Dedifferentiated amniotic fluid mesenchymal stem cell (primary cell): ENCODE data around the gene KRT80.

ENCODE experiments used
- DNase-seq: peaks from one replicate; pipeline ENCODE4 v3.0.0-alpha.2; 2016; ENCODE audit errors: extremely low spot score

Gene KRT80

DNA sequence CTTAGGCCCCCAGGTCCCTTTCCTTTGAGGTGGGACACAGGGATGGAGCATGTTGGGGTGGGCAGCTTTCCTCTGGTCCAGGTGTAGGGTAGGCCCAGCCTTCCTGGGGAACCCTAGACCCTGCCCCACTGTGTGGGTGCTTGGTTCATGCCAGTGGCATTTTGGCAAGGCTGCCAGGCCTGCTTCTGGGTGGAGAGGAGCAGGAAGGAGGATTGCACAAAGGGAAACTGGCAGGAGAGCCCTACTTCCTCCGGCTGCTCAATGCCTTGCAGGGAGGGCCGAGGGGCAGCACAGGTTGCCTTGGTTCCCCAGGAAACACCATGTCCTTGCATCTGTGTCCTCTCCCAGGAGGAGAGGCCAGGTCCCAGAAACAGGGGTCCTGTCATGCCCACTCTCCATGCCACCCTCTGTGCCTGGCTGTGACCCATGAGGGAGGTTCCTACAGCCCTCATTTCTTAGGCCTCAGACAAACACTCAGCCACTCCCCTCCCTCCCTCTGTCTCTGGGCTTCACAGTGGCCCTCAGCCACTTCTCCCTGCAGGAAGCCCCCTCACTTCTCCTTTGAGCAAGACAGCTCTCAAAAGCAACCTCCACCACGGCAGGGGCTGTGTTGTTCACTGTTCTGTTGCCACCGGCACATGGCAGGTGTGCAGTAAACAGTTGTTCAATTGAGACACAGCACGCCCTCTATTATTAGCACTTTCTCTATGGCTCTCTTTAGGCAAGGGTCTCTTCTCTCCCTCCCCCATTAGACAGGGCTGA is 6.8 kb upstream of the KRT80 start:
- DNase-seq = no peak

DNA sequence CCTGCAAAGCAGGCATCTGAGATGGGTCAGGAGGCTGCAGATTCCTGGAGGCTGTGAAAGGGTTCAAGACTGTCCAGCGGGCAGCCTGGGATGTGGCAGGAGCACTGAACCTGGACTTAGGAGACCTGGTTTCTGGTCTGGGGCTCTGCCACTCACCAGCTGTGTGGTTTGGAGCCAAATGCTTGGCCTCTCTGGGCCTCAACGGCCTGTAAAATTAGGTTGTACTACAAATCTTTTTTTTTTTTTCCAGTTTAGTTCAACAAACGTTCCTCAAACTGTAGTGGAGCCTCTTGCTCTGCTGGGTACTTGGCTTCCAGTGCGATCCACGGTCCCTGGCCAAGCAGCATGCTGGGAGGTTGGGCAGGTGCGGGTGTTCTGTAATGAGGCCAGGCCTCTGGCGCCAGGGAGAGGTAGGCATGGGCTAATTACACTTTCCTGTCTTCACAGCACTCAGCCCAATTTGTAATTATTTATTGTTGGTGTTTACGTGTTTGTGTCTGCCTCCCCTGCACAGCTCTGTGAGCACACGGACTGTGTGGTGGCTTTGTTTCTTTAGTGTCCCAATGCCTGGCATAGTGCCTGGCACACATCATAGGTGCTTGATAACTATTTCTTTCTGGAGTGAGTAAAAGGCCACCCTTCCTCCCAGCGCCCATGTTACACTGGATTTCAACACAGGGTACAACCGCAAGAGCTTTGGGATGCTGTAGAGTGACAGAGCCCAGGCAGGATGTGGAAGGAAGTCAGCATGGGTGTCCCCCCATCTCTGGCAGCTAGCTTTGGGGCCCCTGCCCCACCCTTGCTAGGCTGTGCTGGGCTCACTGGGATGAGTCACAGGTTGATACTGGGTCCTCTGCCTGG is 5.8 kb upstream of the KRT80 start:
- DNase-seq = no peak

DNA sequence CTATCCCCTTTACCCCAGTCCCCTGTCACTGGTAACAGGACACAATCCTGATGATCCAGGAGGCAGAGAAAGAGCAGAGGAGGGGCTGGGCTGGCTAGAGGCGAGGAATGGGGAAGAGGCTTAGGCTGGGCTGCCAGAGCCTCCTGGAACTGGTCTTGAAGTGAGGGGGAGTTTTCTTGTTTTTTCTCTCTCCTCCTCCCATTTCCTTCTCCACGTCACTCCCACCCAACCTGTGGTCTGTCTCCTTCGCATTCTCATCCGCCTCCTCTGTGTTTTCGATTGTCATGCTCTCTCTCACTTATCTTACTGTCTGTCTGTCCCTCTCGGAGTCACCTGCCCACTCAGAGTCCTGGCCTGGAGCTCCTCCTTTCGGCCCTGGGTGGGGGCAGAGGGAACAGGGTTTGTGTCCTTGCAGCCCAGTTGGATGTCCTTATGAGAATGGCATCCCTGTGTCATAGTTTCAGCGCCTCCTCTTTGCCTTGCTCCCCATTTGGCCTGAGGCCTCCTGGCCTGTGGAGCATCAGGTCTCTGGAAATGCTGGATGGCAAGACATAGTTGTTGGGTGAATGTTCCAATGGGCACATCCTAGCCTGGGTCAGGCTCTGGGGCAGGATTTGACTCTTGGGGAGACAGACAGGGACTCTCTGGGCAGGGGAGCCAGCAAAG is 3.4 kb upstream of the KRT80 start:
- DNase-seq = no peak

DNA sequence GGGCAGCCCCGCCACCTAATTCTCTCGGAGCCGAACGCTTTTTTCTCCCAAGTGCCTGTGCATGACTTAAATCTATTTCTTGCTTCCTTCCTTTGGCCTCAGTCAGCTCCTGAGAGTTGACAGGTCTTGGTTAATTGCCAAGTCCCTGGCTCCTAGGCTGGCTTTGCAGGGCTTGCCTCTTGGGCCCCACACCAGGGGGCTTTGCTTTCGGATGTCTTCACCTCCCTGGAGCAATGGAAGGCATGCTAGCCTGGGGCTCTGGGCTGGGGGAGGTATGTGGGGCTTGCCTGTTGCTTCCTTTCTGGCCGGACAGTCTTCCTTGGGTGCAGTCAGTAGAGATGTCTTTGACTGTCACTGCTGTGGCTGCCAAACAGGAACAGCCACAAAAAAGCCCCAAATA is 2.2 kb upstream of the KRT80 start:
- no peak for DNase-seq

DNA sequence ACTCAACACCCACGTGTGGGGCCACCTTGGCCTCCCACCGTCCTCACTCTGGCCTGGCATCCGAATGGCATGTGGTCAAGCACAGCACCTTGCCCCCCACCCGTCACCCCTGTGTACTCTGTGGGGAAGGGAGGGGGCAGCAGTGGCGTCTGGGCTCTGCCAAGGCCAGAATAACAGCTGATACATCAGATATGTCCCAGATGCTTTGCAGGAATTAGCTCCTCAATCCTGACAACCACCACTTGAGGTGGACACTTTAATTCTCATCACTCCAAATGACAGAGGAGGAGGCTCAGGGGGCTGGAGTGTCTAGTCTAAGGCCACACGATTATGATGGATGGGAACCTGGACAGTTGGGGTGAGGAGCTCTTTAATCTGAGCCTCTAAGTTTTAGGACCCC is 1.7 kb upstream of the KRT80 start:
- DNase-seq = no peak

DNA sequence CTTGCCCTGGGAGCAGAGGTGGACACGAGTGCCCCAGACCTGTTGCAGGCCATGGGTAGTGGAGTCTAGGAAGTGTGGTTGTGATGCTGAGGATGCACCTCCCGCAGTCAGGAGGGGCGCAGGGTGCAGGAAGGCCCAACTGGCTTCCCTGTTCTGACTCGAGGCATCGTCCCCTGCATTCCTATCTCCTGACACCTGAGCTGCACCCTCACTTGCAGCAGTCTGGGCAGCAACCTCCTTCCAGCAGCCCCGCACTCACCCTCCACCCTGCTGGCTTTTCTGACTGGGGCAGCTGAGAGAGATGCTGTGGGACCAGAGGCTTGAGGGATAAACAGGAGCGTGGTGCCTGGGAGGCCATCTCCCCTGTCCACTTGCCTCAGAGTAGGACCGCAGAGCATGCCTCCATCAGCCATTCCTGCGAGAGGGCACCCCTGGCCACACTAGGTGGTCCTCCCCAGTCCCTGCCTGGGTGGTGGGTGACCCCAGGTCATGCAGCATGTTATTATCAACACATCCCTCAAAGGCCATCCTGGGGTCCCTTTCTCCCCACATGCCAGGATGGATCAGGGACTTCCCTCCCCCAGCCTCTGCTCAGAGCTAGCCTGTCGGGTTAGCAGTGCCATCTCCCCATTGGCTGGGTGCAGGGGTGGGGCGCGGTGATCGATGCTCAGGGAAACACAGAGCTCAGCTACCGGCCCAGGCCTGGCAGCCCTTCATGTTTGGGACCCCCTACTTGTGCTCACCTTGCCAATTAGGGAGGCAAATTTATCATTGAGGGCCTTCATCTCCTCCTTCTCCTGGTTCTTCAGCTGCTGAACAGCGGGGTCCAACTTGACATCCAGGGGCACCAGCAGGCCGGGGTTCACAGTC is 719 bp downstream of the KRT80 start:
- no peak for DNase-seq

DNA sequence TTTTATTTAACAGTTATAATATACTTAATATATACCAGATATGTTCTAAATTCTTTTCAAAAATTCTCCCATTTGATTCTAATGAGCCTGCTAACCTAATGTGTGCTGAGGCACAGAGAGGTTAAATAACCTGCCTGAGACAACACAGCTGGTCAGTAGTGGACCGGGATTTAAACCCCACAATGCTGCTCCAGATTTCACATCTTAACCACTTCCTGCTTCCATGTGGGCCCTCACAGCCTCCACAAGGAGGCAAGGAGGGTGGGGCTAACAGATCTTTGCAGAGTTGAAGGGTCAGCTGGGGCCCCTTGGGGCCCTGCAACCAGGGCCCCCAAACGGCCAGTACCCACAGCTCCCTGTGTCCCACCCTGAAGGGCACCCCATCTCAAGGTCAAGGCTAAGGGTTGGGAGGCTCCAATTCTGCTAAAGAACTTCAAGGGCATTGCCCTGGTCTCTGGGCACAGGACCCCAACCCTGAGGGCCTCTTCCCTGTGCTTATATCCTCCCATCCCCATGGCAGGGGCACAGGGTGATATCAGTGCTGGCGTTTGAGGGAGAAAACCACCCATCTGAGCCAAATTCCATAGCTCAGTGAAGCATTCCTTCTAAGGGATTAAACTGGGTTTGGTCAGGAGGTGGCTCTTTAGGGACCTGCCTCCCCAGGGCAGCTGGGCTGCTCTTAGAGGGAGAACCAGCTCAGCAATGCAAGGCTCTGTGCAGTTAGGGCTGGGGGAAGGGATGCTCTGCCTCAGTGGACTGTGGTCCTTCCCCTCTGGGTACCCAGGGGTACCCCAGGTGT is 2.2 kb downstream of the KRT80 start:
- DNase-seq = peak; percentile 48

DNA sequence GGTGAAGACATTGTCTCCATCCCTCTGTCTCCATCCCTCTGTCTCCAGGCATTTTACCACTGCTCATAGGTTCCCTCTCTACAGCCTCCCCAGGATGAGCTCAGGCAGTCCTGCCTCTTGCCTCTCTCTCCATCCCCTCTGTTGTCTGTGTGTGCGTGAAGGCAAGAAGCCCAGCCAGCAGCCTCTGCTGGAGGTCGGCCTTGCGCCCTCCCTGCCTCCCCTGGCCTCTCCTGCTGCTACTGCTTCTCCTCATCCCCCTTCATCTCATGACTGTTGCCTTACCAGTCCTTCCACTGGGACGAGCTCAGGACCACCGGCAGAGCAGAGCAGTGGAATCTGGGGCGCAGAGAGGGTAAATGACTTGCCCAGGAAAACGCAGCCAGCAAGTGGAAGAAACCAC is 3.2 kb downstream of the KRT80 start:
- no peak for DNase-seq

DNA sequence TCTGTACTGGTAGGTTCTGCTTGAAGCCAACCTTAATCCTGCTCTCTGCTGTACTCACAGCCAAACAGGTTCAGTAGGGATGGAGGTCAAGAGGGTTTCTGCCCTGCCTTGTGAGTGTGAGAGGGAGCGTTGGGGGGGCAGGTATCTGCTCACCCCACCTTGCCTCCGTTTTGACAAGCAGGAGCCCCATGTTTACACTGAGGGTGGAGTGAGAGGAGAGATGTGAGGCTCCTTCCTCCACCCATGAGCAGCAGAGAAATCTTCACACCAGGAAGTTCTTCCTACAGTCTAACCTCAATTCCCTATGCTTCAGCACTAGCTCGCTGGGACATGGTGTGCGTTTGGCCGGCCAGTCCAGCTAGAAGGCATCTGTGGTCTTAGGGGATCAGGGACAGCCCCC is 4.2 kb downstream of the KRT80 start:
- DNase-seq = no peak

DNA sequence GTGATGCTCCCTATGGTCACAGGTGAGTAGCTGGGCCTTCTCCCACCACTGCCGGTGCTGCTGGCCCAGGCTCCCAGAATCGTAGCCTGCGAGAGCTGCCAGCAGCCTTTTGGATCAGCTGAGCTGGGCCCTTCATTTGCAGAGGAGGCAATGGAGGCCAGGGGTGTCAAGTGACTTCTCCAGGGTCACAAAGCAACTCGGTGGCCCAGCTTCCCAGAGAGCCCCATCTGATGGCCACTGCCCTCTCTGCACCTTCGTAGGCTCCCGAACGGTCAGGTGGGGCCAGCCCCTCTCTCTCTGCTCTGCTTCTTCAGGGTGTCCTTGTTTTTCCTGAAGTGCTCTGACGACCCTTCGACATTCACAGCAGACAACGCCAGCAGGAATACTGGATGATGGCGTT is 4.6 kb downstream of the KRT80 start:
- DNase-seq = no peak

DNA sequence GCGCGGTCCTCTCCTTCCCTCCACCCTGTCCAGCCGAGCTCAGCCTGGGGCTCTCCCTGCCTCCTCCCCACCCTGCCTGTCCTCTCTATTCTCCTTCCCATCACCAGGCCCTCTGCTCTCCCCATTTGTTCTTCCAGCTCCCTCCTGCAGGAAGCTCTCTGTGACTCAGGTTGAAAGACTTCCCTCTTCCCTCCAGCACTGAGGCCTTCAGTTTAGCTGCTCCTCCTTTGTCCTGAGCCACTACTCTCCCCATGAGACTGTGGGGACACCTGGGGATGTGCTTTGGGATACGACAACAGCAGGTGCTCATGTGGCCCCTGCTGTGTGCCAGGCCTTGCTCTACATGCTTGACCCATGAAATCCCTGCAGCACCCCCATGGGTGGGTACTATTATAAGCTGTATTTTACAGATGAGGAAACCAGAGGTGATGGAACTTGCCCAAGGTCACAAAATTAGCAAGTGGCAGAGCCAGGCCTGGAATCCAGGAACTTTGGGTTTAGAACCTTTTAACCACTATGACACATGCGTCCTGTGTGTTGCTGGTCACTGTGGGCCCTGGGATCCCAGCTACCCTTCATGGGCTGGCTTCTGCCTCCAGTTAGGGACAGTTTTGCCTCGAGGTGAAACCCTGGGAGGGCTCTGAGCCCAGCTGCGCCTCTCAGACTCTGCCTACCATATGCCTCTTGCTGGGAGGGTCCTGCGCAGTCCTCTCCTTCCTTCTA is 5.5 kb downstream of the KRT80 start:
- DNase-seq = peak; percentile 63

DNA sequence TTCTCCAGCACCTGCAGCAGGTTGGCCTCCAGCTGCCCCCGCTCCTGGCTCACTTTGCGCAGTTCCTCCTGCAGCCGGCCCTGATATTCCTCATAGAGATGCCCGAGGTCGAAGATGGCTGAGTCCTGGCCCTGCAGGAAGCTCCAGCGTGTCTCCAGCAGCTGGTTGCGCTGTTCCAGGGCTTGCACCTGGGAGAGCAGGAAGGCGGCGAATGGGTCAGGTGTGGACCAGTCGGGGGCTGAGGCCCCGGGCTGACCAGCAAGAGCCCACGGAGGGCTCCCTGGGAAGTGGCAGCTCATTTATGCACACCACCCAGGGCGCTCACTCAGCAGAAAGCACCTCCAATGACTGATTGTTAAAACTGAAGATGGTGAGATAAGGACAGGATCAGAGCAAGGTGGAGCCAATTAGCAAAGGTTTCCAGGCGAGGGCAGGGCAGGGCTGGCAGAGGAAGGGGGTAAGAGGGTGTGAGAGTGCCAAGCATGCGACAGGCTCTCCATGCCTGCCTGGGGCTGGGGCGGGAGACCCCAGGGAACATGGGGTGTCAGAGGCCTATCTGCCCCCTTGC is 6.3 kb downstream of the KRT80 start:
- DNase-seq = no peak

DNA sequence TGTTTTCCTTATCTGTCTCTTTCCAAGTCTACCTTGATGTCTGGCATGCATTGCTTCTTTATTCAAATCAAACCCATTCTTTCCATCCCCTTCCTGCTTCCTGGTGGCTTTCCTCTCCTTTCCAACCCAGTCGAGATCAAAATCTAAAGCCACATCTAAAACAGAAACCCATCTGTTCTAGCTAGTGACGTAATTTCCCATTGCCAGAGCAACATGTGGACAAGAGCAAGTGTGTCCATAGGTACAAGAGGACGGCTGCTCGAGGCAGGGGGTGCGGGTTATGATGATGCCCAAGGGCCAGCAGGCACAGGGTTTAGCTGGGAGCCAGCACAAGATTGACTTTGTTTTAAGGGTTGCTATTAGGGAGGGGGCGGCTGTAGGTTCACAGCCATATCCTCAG is 7.0 kb downstream of the KRT80 start:
- DNase-seq = no peak

DNA sequence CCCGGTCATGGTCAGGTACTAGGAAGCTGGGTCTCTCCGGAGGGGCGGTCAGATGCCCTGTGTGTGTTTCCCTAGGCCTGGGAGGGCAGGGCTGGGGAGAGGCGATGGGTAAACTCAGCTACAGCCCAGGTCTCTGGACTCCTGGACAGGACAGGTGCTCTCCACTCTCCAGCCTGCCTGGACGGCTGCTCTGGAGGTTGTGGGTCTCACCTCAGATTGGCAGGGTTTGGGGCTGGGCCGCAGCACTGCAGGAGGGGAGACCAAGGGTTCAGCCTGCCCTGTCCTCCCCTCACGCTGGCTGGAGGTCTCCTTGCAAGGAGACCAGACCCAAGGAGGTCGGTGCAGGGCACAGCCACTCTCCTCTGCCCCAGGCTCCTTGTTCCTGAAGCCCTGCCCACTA is 7.8 kb downstream of the KRT80 start:
- DNase-seq = no peak

DNA sequence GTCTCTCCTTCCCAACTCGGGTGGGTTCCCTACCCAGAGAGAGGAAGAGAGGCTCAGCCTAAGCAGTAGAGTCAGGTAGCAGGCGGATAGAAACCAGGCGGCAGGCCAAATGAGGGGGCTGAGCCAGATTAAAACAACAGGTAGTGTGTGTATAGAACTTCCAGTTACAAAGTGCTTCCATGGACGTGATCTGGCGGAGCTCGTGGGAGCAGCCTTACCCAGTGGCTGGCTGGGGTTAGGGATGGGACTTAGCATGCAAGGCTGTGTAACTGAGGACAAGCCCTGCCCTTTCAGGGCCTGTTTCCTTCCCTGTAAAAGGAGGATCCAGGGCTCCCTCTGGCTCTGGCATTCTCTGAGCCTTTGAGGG is 8.3 kb downstream of the KRT80 start:
- no peak for DNase-seq

DNA sequence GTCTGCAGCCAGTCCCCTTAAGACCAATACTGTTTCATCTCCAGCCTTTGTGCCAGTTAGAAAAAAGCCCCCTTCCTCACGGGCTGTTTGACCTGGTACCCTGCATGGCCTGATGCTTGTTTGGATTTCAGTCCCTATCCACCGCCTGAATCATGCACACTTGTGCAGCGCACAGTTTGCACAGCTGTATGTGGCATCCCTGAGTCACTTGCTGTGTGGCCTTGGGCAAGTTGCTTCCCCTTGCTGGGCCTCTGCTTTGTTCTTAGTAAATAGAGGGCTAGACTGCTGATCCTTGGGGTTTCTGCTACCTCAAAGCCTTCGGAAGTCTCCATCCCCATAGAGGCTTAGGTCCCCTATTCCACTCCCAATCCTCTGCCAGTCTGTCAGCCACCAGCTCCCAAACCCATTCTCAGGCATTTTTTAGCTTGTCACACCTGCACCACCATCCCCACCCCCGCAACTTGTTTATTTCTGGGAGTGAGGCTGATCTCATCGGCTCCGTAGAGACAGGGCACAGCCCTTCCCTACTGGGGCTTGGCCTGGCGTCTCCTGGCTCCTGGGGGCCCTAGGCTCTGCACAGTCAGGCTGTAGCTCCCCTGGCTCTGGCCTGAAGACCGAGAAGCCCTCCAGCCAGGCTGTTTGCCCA is 8.8 kb downstream of the KRT80 start:
- no peak for DNase-seq

DNA sequence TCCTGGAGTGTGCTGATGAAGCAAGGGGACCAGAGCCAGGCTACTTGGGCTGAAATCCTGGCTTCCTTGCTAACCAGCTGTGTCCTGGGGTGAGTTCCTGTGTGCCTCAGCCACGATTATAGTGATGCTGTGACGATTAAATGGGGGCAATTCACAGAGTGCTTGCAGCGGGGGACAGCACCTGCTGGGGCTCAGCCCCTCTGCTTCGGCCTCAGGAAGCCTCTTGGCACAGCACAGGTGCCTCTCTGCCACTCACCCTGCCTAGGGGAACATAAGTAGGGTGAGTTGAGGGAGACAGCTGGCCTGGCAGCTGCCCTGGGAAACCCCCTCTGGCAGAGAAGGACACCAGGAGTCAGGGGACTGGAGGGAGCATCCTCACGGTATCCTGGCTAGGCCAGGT is 9.4 kb downstream of the KRT80 start:
- no peak for DNase-seq

DNA sequence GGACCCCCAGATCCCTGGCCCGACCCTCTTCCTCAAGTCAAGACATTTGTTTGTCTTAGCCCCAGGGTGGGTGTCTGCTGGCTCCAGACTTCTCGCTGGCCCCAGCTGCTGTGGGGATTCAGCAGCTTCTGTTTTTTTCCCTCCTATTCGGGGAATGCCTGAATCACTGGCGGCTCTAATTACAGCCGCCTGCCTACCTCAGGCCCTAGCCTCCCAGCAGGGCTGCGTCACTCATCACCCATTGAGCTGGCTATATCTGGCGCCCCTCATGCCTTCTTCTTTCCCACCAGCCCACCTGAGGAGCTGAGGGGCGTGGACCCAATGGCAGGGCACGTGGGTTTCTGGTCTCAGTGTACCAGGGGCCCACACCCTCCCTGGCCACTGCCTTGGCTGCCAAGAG is 10.1 kb downstream of the KRT80 start:
- DNase-seq = peak; percentile 47

DNA sequence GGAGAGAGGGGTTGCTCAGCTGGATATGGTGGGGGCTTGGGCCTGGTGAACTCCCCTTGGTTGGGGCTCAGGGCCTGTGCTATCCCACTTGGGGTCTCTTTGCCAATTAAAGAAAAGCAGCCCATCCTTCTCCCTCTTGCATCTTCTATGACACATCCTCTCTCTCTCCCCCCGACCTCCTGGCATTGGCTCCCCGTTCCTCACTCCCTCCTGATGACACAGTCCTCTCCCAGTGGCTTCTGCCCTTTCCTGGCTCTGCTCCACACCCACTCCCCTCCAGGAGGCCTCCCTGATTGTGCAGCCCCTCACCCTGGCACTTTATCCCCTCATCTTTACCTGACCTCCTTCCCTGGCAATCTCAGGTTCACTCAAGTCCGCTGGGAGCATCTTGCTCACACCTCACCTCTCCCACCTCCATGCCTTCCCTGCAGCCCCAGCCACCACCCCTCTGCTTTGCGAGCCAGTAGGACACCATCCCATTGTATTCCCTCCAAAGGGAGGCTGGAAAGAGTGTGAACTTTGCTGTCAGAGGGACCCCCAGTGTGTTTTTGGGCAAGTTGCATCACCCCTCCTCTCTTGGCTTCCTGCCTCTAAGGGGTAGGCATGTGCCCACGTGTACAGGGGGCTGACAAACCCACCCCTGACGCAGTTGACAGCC is 10.7 kb downstream of the KRT80 start:
- DNase-seq = no peak
